GM19035 (cell line): ENCODE data around the gene KDELR1.
"Not testable (repeated sequence)": the region's sequence is repeated elsewhere in the genome, so short reads cannot be mapped to it uniquely, and the experiment has no call there.

Experiments used
- ATAC-seq: cut with Tn5 transposase; IDR thresholded peaks from one replicate; pipeline ENCODE4 v1.9.1; 2021; ENCODE audit not compliant: unreplicated experiment

Gene KDELR1

GRCh38 chr19:48371771-48372170 is 19.6 kb downstream of the KDELR1 start:
- not testable (repeated sequence) for ATAC-seq

GRCh38 chr19:48371367-48371766 is 20.0 kb downstream of the KDELR1 start:
- ATAC-seq = no peak

GRCh38 chr19:48370955-48371354 is 20.4 kb downstream of the KDELR1 start:
- no peak for ATAC-seq

- ATAC-seq = no peak
Measured at GRCh38 chr19:48368936-48369335, 22.4 kb downstream of the KDELR1 start.

- ATAC-seq = no peak
Measured at GRCh38 chr19:48367855-48368254, 23.5 kb downstream of the KDELR1 start.

- no peak for ATAC-seq
Measured at GRCh38 chr19:48365602-48366001, 25.7 kb downstream of the KDELR1 start.

- ATAC-seq = no peak
Measured at GRCh38 chr19:48364598-48365348, 26.6 kb downstream of the KDELR1 start.

- peak; percentile 85 for ATAC-seq
Measured at GRCh38 chr19:48363810-48364597, 27.3 kb downstream of the KDELR1 start, which contains the start of the genes SYNGR4 and TMEM143. TSS of gene SYNGR4 (plus strand) at chr19:48364367. CDS start at chr19:48365843, 1,476 bp downstream. TSS of gene TMEM143 (minus strand) at chr19:48363940. CDS start at chr19:48363920, 20 bp downstream.

GRCh38 chr19:48363500-48363809 is 27.9 kb downstream of the KDELR1 start:
- peak; percentile 23 for ATAC-seq

- peak; percentile 48 for ATAC-seq
Measured at GRCh38 chr19:48362716-48363499, 28.4 kb downstream of the KDELR1 start.

- no peak for ATAC-seq
Measured at GRCh38 chr19:48361912-48362311, 29.4 kb downstream of the KDELR1 start.

- ATAC-seq = no peak
Measured at GRCh38 chr19:48359123-48359522, 32.2 kb downstream of the KDELR1 start.

- ATAC-seq = no peak
Measured at GRCh38 chr19:48355365-48355954, 35.9 kb downstream of the KDELR1 start.

- no peak for ATAC-seq
Measured at GRCh38 chr19:48354332-48354992, 36.9 kb downstream of the KDELR1 start.

- ATAC-seq = no peak
Measured at GRCh38 chr19:48353677-48354076, 37.7 kb downstream of the KDELR1 start.

- no peak for ATAC-seq
Measured at GRCh38 chr19:48351341-48351752, 40.0 kb downstream of the KDELR1 start.

GRCh38 chr19:48350856-48351255 is 40.5 kb downstream of the KDELR1 start:
- ATAC-seq = no peak

GRCh38 chr19:48348737-48349136 is 42.6 kb downstream of the KDELR1 start:
- ATAC-seq = no peak

GRCh38 chr19:48348045-48348444 is 43.3 kb downstream of the KDELR1 start:
- ATAC-seq = no peak

- no peak for ATAC-seq
Measured at GRCh38 chr19:48346191-48346590, 45.2 kb downstream of the KDELR1 start.
